HG03378 (cell line): Measurements from ENCODE around the gene IPPK.

Experiments used
- ATAC-seq: cut with Tn5 transposase; IDR thresholded peaks from one replicate; pipeline ENCODE4 v1.9.1; 2021; ENCODE audit warnings: mild to moderate bottlenecking, moderate library complexity; ENCODE audit not compliant: unreplicated experiment

The IPPK gene

DNA sequence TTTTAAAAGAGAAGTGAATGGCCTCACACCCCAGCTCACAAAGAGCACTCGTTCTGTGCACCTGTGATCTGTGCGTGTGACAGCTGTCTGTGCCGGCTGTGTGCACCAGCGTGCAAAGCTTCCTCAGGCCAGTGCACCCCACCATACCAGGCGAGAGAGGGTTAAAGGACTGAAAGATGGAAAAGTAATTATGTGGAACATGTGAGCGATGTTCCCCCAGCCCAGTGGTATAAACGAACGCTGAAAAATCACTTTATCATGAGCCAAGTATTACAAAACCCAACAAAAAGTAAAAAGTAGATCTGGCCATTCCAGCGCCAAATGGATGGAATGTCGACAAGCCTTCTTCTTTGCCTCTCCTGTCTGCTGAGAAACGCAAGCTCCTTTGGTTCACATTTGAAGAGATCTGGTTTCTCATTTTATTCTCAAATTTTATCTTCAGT, 53.7 kb downstream of the IPPK start:
- ATAC-seq = no peak

DNA sequence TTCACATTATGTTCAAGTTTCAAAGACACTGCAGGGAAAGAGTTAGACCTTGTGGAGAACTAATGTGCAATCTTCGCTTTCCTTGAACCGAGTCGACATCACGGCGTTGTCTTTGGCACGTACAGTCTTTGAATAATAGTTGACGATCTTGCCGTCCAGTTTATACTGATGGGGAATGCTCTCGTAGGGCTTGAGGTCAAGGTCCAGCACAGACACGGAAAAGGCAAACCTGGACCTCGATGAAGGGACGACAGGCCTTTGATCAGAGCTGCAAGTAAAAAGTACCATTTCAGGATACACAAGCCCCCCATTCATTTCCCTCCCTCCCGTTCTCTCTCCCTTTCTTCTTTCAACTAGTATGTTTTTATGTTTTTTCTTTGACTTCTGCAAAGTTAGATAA, 54.1 kb downstream of the IPPK start:
- ATAC-seq = no peak

DNA sequence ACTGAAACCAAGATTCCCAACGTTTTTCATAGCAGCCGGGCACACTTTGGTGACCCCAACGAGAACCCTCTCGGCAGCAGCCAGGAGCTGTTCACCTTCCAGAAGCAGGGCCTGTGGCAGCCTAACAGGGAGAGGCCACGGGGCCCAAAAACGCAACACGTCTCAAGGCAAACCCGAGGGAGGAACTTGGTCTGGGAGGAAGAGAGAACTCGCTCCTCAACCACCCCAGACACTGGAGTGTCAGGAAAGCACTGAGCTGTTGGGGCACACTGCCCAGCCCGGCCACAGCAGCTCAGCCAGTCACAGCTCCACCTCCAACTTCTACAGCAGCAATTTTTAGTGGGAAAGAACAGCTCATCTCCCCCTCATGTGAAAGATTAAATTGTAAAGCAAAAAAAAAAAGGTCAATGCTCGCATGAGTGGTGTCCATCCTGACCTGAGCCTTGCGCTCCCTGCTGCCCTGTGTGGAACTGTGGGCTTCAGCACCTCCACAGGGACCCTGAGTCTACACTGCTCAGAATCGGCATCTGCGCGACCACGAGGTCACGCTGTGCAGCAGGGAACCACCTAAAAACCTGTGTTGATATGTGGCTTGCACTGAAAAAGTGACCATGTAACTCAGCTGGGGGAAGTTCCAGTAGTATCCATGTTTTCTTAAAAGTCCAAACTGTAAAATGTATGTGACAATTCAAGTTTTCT, 55.0 kb downstream of the IPPK start:
- ATAC-seq = no peak

DNA sequence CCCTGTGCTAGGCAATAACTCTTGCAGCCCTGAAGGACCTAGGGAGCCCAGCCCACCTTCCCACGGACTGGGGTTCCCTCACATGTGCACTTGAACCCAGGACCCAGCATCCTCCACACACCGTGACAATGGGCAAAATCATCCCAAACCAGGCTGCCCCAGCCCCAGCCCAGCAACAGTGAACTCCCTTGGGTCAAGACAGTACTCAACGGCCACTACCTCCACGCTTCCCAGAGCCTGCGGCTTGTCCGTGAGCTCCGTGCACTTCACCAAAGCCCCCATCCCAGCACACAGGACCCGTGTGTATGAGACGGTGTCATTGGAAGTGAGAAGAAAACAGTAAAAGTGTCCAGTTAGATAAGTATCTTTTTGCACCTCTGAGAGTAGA, 55.8 kb downstream of the IPPK start:
- no peak for ATAC-seq

DNA sequence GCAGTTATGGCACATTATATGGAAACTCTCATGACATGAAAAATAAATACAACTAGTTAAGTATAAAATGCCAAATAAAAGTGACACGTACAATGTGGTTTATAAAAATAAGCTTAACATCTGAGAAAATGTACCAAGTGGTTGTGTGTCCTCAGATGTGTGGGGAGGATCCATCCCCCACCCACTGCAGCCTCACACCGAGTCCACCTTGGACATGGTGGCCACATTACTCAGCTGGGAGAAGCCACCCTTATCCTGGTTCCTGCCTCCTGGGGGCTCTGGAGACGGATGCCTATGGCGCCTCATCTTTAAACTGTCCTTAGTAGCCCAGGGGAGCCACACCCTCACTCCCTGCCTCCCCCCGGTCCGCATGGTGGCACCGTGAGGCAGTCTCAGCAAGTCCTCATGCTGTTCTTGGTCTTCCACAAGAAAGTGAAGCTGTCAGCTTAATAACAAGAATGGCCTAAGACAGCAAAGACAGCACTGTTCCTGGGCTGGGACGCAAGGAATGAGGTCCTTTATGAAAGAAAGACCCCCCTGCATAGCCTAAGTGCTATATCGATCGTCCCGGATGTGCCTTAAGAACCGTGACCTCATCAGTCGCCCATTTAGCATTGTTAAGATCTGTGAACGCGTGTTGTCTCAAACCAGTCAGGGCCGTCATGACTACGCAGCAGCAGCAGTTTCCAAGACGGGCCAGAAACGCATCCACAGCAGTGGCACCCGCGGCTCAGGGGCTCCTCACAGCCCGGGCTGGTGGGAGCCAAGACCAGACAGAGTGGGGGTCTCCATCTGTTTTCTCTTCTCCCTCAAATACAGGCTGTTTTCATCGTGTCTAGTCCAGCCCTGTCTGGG, 56.4 kb downstream of the IPPK start:
- no peak for ATAC-seq

DNA sequence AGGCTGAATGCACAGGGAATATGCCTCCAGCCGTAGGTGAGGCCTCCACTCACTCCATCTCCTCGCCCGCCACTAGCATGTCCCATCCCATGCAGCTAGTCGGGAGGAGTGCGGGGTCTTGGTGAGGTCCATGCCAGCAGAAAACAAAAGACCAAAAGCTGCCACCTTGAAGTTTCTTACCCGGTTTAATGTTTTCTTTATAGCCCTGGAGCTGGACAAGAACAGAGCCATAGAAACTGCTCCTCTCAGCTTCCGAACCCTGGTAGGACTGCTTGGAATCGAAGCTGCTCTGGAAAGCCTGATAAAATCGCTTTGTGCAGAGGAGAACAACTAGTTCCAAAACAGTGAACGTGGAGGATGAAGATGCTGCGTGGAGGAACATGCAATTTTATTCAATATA, 57.1 kb downstream of the IPPK start:
- ATAC-seq = no peak

DNA sequence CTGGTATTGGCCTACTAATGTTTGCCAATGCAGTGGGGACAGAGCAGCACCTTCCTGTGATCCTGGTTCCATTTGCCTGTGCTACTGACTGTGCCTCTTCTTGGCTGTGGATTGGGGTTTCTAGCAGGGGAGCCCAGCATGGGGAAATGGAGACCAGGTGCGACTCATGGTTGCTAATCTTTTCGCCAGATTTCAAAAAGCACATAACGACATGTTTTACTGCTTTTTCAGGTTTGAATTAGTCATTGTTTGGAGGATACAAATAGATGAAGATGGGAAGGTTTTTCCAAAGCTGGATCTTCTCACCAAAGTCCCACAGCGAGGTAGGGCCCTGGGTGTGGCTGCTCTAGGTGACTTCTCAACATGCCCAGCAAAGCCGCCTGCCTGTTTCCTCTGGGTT, 57.6 kb downstream of the IPPK start:
- no peak for ATAC-seq

DNA sequence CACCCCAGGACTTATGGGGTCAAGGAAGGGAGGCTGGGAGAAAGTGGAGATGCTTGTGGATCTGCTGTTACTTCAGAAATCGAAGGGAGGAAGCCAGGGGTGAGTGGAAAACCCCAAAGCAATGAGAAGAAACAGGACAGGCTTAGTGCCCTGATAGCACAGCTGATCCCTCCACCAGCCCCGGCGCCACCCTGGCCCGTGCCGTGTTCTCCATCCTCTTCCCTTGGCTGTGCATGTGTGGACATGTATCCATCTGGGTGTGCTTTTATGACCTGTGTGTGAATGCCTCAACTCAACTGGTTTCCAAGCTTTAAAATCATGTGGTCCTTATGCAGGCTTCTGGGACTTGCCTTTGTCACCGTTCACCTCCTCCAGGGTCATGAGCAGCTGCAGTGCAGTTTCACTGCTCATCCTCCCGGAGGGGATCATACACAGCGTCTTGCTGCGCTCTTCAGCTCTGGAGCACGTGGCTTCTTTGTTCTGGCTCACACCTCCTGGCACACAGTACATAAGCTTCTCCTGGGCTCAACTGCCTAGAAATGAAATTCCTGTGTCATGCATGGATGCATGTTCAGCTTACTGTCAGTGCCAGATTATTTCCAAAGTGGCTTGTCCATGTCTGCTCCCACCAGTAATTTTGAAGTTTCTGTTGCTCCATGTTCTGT, 58.2 kb downstream of the IPPK start:
- ATAC-seq = no peak

DNA sequence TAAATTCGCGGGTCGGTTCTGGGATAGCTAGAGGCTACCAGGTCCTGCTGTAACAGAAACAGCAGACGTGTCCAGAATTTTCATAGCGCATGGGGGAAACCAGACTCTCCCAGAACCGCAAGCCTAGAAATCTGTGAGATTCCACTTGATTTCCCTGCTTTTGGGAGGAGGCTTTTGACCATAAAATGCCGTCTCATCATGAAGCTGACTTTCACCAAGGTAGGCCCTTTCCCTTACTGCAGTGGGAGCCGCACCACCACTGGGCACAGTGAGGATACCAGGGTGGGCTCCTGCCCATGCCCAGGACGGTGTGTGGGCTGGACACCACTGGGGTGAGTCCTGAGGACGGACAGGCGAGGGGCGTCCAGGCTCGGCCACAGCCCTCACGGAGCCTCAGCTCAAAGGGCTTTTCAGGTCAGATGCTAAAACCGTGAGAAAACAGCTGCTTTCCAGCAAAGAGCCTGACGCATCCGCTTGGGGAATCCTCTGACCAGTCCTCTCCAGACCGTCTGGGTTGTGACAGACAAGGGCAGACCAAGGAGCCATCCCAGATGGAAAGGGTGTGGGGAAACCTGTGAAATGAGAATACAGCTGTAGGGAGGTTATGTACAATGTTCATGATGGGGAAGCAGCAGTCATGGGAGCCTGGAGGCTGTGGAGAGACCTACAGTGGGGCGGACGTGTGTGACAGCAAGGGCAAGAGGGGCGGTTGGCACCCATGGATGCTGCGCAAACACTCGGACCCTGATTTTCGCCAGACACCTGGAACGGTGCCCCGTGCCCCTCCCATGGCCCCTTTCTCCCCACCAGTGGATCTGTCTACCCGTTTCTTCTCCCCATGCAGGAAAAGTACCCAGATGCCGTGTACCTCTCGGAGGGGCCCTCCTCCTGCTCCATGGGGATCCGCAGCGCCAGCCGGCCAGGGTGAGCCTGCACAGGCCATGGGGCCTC, 59.2 kb downstream of the IPPK start:
- no peak for ATAC-seq

DNA sequence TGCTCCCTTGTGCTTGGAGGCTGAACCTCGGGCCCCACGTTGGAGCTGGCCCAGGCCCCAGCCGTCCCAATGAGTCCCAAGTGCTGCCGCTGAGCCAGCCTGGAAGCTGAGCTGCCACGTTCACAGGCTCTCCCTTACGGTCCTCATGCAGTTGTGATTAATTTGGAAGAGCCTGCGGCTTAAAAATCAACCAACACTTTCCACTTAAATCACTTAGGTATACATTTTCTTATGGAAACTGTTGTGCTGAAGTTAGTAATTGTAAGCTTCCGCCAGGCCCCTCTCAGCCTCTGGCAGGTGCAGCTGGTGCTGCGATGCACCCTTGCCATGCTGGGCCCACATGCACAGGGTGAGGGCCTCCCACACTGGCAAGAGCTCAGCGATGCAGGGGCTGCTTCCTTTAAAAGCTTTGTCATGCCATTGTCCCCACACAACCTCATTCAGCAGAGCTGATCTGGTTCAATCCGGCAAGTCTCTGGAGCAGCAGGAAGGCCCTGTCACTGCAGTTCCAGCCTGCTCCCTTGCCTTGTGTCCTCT, 61.0 kb downstream of the IPPK start:
- no peak for ATAC-seq

DNA sequence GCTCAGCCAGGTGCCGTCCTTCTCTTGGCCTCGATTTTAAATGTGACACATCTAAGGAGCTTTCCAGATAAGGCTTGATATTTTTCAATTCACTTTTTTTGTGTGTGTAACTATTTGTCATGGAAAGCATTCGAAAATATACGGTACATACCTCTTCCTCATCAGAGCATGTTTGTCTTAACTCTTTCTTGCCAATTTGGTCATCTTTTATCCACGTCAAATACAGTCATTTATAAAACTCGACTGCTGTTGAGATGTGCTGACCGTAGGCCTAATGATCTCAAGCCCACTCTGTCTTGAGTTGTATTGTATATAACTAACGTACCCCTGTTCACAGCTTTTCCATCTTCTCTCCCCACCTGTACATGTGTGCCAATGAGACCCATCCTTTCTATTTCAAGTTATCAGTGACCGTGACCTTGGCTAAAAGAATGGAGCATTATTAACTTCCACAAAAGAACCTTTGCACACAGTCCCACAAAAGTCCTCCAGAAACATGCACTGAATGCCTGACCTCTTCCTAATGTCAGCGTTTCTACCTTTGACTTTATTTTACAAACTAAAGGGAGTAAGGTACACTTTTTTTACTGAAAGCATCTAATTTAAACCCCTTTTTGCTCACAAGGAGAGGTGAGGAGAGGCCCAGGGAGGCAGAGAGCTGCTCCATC, 61.6 kb downstream of the IPPK start:
- ATAC-seq = no peak

DNA sequence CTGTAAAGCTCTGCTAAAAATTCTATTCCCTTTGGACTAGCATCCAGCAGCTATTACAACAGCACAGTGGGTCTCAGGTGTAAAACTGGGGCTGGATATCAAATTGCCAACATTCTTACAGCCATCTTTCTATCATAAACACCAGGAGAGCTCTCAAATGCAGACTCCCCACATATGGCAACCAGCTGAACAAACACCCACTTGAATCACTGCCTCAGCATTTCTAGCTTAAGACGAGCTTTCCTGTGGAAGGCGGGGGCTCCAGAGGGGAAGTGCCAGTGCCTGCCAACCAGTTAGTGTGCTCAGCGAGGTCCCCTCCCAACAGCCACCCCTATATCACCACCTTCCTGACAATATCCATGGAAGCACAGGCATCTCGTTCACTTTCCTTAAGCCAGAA, 62.2 kb downstream of the IPPK start:
- ATAC-seq = no peak

DNA sequence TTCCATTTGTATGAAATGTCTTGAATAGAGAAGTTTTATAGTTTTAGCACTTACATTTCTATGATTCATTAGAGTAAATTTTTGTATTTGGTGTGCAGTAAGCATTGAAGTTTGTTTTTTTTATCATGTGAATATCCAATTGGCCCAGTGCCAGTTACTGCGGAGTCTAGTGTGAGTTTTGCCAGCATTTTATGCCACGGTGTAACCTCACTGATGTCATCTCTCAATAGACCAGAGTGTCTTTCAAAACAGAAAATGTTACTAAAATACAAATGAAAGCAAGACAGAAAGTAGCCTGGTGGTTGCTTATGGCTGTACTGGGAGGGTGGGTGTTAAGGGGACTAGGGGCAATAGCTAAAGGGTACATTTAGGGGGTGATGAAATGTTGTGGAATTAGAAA, 62.8 kb downstream of the IPPK start:
- ATAC-seq = no peak

DNA sequence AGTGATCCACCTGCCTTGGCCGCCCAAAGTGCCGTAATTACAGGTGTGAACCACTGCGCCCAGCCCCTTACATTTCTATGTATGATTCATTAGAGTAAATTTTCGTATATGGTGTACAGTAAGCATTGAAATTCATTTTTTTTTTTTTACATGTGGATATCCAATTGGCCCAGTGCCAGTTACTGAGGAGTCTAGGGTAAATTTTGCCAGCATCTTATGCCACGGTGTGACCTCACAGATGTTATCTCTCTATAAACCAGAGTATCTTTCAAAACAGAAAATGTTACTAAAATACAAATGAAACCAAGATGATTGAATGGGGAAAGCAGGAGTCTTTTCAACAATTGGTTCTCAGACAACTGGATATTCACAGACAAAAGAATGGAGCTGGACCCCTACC, 64.7 kb downstream of the IPPK start:
- no peak for ATAC-seq

DNA sequence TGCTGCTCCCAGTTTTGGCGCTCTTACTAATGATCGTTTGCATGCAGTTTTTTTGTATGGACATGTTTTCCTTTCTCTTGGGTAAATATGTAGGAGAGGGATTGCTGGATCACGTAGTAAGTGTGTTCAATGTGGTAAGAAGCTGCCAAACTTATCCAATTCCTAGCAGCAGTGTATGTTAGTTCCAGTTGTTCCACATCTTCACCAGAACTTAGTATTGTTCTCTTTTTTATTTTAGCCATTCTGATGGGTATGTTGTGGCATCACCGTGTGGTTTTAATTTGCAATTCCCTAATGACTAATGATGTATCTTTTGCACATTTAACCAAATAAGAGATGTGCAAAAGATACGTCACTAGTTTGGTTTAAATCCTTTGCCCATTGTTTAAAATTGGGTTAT, 65.9 kb downstream of the IPPK start:
- no peak for ATAC-seq

DNA sequence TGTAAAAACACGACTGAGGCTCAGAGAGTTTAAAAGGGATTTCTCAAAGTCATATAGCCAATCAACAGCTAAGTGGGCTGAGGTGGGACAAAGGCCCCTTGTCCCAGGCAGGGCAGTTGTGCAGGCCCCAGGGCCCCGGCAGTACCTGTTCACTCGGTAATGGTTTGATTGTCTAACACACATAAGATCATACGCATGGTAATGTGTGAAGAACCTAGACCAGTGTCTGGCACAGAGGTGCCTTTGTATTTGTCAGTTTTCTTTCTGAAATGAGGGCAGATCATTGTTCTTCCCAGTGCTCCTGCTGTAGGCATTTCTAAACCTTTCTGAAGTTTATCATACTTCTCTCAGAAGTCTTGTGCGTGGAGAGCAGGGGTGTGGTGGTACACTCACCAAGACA, 66.8 kb downstream of the IPPK start:
- no peak for ATAC-seq

DNA sequence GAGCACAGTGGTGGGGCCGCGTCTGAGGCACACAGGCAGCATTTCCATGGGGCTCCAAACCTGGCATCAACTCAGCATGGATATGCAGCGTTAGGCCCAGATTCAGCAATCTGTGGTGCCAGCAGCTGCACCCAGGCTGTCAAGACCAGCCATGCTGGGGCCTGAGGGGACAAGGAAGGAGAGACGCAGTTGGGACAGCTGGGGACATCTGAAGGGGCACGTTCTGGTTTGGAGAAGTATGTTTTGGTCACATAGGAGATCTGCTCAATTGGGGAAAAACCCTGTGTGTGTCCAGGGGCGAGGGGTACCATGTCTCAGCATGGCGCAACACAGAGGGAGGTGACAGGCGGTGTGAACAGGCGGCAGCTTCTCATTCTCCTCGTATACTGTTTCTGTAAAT, 67.5 kb downstream of the IPPK start:
- ATAC-seq = no peak

DNA sequence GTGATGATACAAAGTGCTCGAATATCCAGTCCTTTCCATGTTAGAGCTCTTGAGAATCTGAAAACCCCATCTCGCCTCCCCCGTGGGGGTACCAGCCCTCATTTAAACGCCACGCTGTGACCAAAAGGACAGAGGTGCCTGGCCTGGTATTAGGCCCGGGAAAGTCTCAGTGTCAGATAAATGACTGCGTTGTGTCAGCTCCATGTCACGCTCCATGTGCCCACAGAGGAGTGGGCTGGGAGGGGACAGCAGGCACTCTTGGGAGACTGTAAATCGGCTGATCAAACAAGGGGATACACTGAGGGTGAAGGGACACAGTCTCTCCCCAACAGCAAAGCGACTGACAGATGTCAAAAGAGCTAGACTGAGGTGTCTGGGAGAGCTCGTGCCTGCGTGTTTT, 68.5 kb downstream of the IPPK start:
- no peak for ATAC-seq

DNA sequence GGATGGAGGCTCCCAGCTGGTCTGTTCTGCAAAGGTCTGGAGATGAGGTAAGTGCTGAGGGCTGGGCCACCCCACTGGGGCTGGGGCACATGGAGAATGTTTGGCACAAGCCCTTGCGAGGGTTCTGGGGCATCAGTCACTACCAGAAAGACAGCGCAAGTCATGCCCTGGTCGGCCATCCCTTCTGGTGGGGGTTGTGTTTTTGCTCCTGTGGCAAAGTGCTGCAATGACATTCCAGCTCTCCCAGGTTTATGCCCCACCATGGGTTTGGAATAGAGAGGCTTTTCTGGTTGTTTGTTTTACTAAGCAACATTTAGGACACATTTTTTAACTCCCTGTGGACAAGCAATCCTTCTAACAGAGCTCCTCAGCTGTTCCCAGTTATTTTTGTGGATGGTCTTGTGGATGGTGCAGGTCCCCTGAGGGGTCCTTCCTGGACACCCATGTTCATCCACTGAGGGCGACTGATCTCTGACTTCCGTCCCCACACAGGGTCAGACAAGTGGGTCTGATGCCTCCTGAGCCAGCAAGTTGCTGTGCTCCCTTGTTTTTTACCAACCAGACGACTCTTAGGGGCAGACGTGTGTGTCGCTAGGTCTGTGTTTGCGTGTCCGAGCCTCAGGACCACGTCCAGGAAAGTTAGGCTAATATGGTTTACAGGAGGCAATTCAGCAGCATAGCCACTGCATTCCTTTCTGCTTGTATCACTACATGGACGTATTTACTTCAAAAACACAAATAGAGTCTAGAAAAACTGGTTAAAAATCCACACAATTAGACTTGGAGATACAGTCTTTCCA, 69.3 kb downstream of the IPPK start:
- no peak for ATAC-seq
